HG03520 (cell line): ENCODE measurements around the gene AGMO.

Experiments
- ATAC-seq: cut with Tn5 transposase; IDR thresholded peaks from one replicate; pipeline ENCODE4 v1.9.1; 2021; ENCODE audit warnings: mild to moderate bottlenecking, moderate library complexity; ENCODE audit not compliant: unreplicated experiment

The AGMO gene

DNA sequence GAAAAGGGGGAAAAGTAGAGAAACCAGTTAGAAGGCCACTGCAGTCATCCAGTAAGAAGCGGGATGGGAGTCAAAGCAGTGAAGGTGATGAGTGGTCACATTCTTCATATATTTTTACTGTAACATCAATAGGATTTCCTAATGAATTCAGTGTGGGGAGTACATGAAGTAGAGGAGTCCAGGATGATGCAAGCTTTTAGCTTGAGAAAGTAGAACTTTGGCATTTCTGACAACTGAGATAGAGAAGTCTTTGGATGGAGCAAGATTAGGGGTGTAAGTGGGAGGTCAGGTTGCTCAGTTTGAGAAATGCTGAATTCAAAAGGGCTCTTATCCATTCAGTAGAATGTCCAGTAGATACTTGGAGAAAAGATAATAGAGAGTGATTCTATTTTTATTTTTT, 395.2 kb downstream of the AGMO start:
- ATAC-seq = no peak

DNA sequence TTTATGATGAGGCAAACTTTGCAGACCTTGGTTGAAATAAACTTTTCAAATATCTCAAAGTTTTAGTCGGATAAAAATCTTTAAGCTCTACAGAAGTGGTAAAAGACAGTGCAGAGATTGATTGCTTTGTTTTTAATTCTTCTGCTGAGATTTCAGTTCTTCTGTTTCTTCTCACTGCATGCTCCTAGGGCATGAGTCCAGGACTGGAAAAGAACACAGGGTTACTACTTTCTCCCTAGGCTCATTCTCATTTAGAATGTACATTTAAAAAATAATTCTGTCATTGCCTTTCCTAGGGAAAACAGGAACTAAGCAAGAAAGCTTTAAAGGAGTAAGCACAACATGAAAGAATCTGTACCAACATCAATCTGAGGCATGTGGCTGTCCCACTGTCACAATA, 402.6 kb downstream of the AGMO start:
- ATAC-seq = no peak

DNA sequence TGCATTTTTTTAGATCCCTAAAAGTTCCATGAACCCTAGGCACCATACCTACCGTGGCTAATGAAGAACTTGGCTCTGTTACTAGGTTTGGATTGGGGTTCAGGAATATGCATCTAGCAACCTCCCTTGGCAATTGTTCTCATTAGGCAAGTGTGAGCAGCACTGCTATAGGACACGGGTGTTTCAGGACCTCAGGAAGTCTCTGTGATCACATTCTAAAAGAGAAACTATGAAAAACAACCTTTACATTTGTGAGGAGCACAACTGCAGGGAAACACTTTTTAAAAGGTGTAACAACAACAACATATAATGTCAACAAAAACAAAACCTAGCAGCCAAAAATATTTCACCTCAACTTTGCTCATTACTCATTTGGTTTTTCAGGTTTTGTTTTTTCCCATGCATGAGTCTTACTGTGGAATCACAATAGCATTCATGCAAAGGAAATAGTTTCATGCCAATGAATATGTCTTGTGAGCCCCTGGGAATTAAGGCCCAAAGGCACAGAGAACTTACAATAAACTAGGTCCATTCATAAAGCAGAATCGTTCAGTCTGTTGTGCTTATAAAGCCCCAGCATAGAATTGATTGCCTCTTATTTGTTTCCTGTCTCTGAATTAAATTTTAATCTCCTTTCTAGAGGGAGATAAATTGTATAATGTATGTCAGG, 403.5 kb downstream of the AGMO start:
- no peak for ATAC-seq
